ENCODE measurements around the gene EGFLAM. TPM values are rescaled to one million over a fixed set of nuclear protein-coding genes. Genes with fewer than 3 reads are reported as not detected.
"Not testable (repeated sequence)": the region's sequence is repeated elsewhere in the genome, so short reads cannot be mapped to it uniquely, and the experiment has no call there.

Gene EGFLAM
- total and polyA plus RNA-seq, 8 donors: 0.82 to 15.7 (median 9.8) TPM

GRCh38 chr5:38413696-38414095 lies 155.3 kb downstream of the EGFLAM start:
- H3K4me1 ChIP-seq: no peaks in the 10 kb centered on the region
- no peak overlapping the region for H3K27ac ChIP-seq
- intact Hi-C loops (cut with DNase I): no loop called here
- peaks cover 0 to 7% of the 10 kb centered on the region in 2 donors for H3K27me3 ChIP-seq
- H3K4me3 ChIP-seq: no peak overlapping the region
- H3K9me3 ChIP-seq: no peaks in the 10 kb centered on the region
- no peak for DNase-seq
- no peak for ATAC-seq
- TF ChIP-seq, protein P1, sequence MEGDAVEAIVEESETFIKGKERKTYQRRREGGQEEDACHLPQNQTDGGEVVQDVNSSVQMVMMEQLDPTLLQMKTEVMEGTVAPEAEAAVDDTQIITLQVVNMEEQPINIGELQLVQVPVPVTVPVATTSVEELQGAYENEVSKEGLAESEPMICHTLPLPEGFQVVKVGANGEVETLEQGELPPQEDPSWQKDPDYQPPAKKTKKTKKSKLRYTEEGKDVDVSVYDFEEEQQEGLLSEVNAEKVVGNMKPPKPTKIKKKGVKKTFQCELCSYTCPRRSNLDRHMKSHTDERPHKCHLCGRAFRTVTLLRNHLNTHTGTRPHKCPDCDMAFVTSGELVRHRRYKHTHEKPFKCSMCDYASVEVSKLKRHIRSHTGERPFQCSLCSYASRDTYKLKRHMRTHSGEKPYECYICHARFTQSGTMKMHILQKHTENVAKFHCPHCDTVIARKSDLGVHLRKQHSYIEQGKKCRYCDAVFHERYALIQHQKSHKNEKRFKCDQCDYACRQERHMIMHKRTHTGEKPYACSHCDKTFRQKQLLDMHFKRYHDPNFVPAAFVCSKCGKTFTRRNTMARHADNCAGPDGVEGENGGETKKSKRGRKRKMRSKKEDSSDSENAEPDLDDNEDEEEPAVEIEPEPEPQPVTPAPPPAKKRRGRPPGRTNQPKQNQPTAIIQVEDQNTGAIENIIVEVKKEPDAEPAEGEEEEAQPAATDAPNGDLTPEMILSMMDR (IDR thresholded peaks at IDR 0.05): no peak
- no peaks in the 10 kb centered on the region for H3K36me3 ChIP-seq

- Histone ChIP-seq H3K27ac (no peak overlapping the region), H3K36me3 (no peaks in the 10 kb centered on the region), H3K4me3 (no peak overlapping the region), H3K4me1 (no peaks in the 10 kb centered on the region), H3K27me3 (peaks cover 0 to 9% of the 10 kb centered on the region in 2 donors), H3K9me3 (no peaks in the 10 kb centered on the region)
- ATAC-seq (no peak), DNase-seq (no peak)
- TF ChIP-seq, protein P1 (IDR thresholded peaks at IDR 0.05): no peak
- intact Hi-C loops (cut with DNase I): no loop called here
Observed at GRCh38 chr5:38414348-38414747, 156.0 kb downstream of the EGFLAM start.

DNA sequence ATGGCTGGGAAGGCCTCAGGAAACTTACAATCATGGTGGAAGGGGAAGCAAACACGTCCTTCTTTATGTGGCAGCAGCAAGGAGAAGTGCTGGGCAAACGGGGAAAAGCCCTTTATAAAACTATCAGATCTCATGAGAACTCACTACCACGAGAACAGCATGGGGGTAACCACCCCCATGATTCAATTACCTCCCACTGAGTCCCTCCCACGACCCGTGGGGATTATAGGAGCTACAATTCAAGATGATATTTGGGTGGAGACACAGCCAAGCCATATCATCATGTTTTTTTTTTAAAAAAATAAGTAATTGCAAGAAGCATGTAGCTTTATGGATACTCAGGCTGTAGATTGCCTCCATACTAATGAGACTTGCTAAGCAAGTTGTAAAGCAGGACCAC lies 157.4 kb downstream of the EGFLAM start:
- H3K27ac ChIP-seq; H3K36me3 ChIP-seq; DNase-seq; intact Hi-C loops (cut with DNase I); H3K27me3 ChIP-seq; H3K4me1 ChIP-seq; ATAC-seq; H3K4me3 ChIP-seq; H3K9me3 ChIP-seq: not testable (repeated sequence)

- H3K9me3 ChIP-seq: no peaks in the 10 kb centered on the region
- no peak overlapping the region for H3K27ac ChIP-seq
- no peaks in the 10 kb centered on the region for H3K4me1 ChIP-seq
- no peaks in the 10 kb centered on the region for H3K36me3 ChIP-seq
- no peak overlapping the region for H3K4me3 ChIP-seq
- TF ChIP-seq, protein P1 (IDR thresholded peaks at IDR 0.05): no peak
- no peak for DNase-seq
- peaks cover 0 to 9% of the 10 kb centered on the region in 2 donors for H3K27me3 ChIP-seq
- ATAC-seq: no peak
- intact Hi-C loops (cut with DNase I): no loop called here
Observed at GRCh38 chr5:38417658-38418017, 159.3 kb downstream of the EGFLAM start.

- DNase-seq: no peak
- ATAC-seq: no peak
- TF ChIP-seq, protein P1 (IDR thresholded peaks at IDR 0.05): no peak
Observed at GRCh38 chr5:38420246-38420645, 161.9 kb downstream of the EGFLAM start.

GRCh38 chr5:38420691-38421390 lies 162.5 kb downstream of the EGFLAM start:
- Histone ChIP-seq H3K27me3 (peaks cover 0 to 9% of the 10 kb centered on the region in 2 donors), H3K4me3 (no peak overlapping the region), H3K9me3 (no peaks in the 10 kb centered on the region), H3K27ac (no peak overlapping the region), H3K4me1 (no peaks in the 10 kb centered on the region), H3K36me3 (no peaks in the 10 kb centered on the region)
- ATAC-seq (peak; percentile 95), DNase-seq (peak in 2 of 4 donors; percentile 46 to 71)
- intact Hi-C loops (cut with DNase I): no loop called here
- TF ChIP-seq, protein P1 (IDR thresholded peaks at IDR 0.05): peak; percentile 52 to 68

More at GRCh38 chr5:38420246-38420645, 161.9 kb downstream of the EGFLAM start:
- H3K27me3 ChIP-seq: peaks cover 0 to 9% of the 10 kb centered on the region in 2 donors
- H3K4me1 ChIP-seq: no peaks in the 10 kb centered on the region
- H3K9me3 ChIP-seq: no peaks in the 10 kb centered on the region
- H3K27ac ChIP-seq: no peak overlapping the region
- H3K36me3 ChIP-seq: no peaks in the 10 kb centered on the region
- intact Hi-C loops (cut with DNase I): no loop called here
- H3K4me3 ChIP-seq: no peak overlapping the region

Data from left lung (tissue), 10 donors.